NAMALWA (cell line): ENCODE measurements around the gene CFAP90.

Source experiments
- DNase-seq: peaks from one replicate; pipeline ENCODE4 v3.0.0-alpha.2; 2015; ENCODE audit warnings: low spot score

Gene CFAP90

DNA sequence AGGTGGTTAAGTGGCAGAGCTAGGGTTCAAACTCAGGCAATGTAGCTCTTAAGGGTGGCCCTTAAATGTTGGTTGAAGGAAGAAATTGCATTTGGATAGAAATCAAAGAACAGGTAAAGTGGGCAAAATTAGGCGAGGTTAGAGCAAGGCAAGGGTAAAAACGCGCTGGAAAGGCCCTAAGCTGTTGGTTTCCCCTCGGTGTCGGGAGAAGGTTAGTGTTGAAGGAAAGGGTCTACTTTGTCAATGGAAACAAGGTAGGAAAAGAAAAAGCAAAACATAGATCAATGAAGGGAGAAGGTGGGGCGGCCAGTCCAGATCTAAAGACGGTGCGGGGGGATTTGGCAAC, 17.5 kb upstream of the CFAP90 start:
- DNase-seq: no peak

DNA sequence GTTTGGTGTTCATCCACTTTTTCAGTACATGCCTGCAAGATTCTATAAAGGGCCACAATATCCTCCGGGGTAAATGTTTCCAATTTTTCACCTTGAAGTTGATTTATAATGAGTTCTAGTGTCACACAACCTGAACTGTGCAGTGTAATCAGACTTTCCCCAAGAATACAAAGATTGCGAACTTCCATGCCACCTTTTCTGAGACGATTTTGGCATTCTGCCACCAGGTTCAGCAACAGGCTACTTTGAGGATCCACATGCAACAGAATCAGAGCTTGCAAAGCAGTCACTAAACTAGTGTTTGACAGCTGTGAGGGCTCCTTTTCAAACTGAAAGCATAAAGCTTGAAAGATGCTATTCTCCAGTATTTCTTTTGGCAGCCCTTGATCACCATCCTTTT, 16.3 kb upstream of the CFAP90 start:
- DNase-seq: no peak

DNA sequence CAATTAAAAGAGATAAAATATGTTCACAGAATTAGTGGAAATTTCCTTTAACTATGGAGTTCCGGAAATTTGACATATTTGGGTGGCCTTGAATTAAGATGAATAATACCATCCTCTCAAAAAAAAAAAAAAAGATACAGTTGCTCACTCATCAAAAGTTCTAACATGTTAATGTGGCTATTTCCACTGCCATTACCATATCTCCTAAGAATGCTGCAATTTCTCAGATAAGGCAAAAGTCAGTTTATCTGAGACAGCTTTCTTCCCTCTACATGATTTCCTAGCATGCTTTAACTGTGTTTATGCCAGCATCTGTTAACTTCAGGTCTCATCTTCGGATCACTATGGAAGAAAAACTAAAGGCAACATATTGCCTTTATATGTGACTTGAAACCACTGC, 15.3 kb upstream of the CFAP90 start:
- no peak for DNase-seq

GRCh38 chr5:7857926-7858632, 7.1 kb upstream of the CFAP90 start:
- no peak for DNase-seq

GRCh38 chr5:7857361-7857760, 6.4 kb upstream of the CFAP90 start:
- no peak for DNase-seq

- DNase-seq: peak; percentile 49
These were observed 5.9 kb upstream of the CFAP90 start for GRCh38 chr5:7856855-7857254.

DNA sequence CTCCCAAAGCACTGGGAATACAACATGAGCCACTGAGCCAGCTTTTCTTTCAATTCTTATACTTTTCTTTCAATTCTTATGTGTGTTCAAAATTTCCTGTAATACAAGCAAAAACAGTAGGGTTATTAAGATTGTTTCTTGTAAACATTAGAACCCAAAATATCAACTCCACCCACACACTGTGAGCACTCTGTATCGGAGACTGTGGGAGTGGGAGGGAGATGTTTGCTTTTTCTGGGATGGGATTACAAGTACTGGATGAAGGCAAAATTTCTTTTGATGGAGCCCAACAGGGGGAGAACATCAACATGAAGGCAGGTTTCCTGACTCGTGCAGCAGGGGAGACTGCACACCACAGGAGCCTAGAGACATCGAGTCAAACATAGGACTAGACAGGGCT, 4.7 kb upstream of the CFAP90 start:
- DNase-seq: no peak

DNA sequence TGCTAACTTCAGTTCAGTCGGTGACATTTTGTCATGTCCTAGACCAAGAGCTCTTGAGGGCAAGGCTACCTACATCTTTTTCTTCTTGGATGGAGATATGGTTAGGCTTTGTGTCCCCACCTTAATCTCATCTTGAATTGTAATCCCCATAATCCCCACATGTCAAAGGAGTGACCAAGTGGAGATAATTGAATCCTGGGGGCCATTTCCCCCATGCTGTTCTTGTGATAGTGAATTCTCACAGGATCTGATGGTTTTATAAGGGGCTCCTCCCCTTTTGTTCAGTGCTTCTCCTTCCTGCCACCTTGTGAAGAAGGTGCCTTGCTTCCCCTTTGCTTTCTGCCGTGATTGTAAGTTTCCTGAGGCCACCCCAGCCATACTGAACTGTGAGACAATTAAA, 2.1 kb upstream of the CFAP90 start:
- DNase-seq: no peak

DNA sequence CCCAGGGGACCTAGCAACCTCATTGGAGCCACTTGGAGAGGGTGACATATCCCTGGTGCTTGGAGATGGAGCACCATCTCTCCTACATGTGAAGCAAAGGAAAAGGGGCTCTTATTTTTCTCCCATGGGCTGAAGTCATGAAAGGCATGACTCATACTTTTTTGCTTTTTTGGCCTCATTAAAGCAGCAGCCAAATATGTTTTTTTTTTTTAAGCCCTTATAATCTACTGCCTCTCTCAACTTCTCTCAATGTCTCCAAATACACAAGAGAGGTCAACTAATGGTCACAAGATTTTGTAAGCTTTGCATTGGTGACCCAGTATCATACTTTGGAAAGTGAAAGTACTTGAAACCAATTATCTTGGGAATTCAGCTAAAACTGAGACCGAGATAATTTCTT, 1.6 kb upstream of the CFAP90 start:
- DNase-seq: no peak

GRCh38 chr5:7851617-7852289, 820 bp upstream of the CFAP90 start:
- DNase-seq: no peak

DNA sequence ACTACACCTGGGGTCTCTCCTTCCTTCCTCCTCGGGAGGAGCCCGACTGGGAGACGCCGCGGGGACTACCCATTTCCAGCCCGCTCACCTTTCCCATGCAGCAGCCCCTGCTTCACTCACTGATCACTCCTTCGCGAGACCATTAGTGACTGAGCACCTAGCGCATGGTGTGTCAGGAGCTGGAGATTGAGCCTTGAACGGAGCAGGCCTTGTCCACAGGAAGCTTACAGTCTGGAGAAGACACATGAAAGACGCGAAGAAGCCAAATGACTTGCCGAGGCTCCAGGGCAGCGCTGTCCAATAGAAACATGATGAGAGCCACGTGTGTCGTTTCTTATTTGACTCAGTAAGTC, 283 bp upstream of the CFAP90 start:
- DNase-seq: no peak

- no peak for DNase-seq
These were observed 1.1 kb downstream of the CFAP90 start for GRCh38 chr5:7849681-7850394.

DNA sequence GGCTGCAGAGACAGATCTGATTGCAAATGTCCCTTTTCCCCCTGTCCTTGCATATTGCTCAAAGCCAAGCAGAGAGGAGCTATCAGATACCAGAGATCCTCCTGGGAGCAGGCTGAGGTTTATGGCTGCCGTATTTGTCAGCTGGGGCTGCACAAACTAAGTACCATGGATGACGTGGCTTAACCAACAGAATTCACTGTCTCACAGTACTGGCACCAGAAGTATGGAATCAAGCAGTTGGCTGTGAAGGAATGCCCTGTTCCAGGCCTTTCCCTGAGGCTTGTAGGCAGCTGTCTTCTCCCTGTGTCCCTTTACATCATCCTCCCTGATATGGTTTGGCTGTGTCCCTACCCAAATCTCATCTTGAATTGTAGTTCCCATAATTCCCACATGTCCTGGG, 2.6 kb downstream of the CFAP90 start:
- DNase-seq: no peak

DNA sequence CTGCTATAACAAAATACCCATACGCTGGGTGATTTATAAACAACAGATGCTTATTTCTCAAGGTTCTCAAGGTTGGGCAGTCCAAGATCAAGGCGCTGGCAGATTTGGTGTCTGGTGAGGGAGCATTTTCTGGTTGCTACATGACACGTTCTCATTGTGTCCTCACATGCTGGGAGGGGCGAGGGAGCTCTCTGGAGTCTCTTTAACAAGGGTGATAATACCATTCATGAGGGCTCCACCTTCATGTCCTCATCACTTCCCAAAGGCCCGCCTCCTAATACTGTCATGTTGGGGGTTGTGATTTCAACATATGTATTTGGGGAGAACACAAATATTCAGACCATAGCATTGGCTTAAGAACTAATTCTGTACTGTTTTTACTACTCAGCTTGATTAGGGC, 4.6 kb downstream of the CFAP90 start:
- no peak for DNase-seq

GRCh38 chr5:7845557-7845956, 5.4 kb downstream of the CFAP90 start:
- DNase-seq: no peak

GRCh38 chr5:7844901-7845300, 6.0 kb downstream of the CFAP90 start:
- no peak for DNase-seq

DNA sequence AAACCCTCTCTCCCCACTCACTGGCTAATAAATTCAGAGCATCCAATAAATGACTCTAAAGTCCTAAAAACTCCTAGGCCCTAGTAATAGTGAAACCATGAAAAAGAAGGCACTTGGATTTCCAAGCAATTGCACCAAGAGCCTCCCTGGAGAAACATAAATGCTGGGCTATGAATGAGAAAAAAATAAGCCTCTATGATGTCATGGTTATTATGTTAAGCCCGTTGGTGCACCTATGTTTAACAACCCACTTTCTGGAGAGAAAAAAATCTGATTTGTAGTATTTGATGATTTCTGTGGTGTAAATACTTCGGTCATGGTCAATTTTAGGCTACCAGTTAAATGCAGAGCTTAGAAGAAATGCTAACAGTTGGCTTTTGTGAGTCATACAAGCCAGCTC, 8.4 kb downstream of the CFAP90 start:
- DNase-seq: no peak

GRCh38 chr5:7837403-7837802, 13.5 kb downstream of the CFAP90 start:
- no peak for DNase-seq

DNA sequence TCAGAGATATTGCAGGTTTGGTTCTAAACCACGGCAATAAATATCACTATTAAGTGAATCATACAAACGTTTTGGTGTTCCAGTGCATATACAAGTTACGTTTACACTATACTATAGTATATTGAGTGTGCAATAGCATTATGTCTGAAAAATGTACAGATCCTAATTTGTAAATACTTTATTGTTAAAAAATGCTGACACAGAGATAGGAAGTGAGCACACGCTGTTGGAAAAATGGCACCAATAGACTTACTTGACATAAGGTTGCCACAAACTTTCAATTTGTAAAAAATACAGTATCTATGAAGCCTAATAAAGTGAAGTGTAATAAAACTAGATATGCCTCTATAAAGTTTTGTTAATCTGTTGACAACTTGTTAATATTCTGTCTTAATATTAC, 16.0 kb downstream of the CFAP90 start:
- DNase-seq: no peak

GRCh38 chr5:7828269-7828668, 22.7 kb downstream of the CFAP90 start:
- DNase-seq: no peak

- DNase-seq: no peak
These were observed 23.3 kb downstream of the CFAP90 start for GRCh38 chr5:7827610-7828009.

- DNase-seq: no peak
These were observed 25.3 kb downstream of the CFAP90 start for GRCh38 chr5:7825630-7826029.

GRCh38 chr5:7824995-7825394, 25.9 kb downstream of the CFAP90 start:
- DNase-seq: no peak

GRCh38 chr5:7823594-7823993, 27.3 kb downstream of the CFAP90 start:
- no peak for DNase-seq
